ENCODE measurements around the gene CENPE.

CENPE gene

DNA sequence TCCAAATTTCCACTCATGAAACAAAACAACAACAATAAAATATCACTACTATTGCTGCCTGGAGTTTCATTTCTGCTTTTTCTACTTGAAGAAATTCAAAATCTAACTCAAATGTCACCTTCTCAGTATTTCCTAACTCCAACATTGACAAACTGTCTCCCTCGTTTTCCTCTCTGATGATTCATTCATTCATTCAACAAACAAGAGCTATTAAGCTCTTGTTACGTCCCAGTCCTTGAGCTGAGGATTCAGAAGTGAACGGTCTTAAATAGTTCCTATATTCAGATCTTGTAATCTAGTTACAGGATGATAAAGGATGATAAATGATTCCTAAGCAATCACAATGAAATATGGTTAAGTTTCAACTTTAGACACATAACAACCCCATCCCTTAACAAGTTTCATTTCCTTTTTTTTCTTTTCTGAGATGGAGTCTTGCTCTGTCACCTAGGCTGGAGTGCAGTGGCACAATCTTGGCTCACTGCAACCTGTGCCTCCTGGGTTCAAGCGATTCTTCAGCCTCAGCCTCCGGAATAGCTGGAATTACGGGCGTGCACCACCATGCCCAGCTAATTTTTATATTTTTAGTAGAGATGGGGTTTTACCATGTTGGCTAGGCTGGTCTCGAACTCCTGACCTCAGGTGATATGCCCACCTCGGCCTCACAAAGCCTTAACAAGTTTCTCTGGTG is 123.3 kb downstream of the CENPE start:
- TF ChIP-seq, protein P1, sequence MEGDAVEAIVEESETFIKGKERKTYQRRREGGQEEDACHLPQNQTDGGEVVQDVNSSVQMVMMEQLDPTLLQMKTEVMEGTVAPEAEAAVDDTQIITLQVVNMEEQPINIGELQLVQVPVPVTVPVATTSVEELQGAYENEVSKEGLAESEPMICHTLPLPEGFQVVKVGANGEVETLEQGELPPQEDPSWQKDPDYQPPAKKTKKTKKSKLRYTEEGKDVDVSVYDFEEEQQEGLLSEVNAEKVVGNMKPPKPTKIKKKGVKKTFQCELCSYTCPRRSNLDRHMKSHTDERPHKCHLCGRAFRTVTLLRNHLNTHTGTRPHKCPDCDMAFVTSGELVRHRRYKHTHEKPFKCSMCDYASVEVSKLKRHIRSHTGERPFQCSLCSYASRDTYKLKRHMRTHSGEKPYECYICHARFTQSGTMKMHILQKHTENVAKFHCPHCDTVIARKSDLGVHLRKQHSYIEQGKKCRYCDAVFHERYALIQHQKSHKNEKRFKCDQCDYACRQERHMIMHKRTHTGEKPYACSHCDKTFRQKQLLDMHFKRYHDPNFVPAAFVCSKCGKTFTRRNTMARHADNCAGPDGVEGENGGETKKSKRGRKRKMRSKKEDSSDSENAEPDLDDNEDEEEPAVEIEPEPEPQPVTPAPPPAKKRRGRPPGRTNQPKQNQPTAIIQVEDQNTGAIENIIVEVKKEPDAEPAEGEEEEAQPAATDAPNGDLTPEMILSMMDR (IDR thresholded peaks at IDR 0.05; ENCODE audit: low read depth, low read length) = no peak
- TF ChIP-seq POLR2A (IDR thresholded peaks at IDR 0.05; ENCODE audit: extremely low read depth, insufficient read length) (no peak), MYC (IDR thresholded peaks at IDR 0.05; ENCODE audit: low read depth, low read length) (no peak)
- TF ChIP-seq, protein P2, sequence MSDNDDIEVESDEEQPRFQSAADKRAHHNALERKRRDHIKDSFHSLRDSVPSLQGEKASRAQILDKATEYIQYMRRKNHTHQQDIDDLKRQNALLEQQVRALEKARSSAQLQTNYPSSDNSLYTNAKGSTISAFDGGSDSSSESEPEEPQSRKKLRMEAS (IDR thresholded peaks at IDR 0.05; ENCODE audit: low read depth, low read length) = no peak
- peak; percentile 58 for DNase-seq (ENCODE audit: low read depth)
- peak overlapping the region; percentile 88 for H3K4me3 ChIP-seq (ENCODE audit: low read depth, low read length)

DNA sequence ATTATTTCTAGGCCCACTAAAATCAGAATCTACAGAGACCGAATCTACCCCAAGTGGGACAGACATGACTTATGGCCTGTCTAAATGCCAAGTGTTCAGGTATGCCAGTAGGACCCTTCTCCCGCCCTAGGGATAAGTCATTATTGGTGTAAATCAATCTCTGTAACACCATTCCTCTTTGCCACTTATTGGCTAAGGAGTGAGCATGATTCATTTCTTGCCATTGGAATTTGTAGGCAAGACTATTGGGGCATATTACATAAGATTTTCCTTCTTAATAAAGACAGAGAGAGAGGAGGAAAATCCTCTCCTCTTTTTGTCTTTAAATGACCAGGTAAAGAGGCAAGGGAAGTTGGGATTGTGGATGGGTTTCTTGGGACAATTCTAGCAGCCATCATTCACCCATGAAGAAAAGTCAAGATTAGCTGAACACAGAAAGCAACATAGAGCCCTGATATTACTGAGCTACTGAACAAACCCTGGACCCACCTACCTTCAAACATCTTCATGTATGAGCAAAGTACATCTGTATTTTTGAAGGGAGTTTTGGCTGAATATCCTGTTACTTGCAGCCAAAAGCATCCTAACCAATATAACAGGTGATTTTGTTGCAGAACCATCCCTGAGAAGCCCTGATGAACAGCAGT is 124.2 kb downstream of the CENPE start:
- TF ChIP-seq POLR2A (IDR thresholded peaks at IDR 0.05; ENCODE audit: extremely low read depth, insufficient read length) (no peak), MYC (IDR thresholded peaks at IDR 0.05; ENCODE audit: low read depth, low read length) (no peak)
- TF ChIP-seq, protein P2 (IDR thresholded peaks at IDR 0.05; ENCODE audit: low read depth, low read length) = no peak
- TF ChIP-seq, protein P1 (IDR thresholded peaks at IDR 0.05; ENCODE audit: low read depth, low read length) = no peak
- no peak for DNase-seq (ENCODE audit: low read depth)
- H3K4me3 ChIP-seq (ENCODE audit: low read depth, low read length) = peak overlapping the region; percentile 22

DNA sequence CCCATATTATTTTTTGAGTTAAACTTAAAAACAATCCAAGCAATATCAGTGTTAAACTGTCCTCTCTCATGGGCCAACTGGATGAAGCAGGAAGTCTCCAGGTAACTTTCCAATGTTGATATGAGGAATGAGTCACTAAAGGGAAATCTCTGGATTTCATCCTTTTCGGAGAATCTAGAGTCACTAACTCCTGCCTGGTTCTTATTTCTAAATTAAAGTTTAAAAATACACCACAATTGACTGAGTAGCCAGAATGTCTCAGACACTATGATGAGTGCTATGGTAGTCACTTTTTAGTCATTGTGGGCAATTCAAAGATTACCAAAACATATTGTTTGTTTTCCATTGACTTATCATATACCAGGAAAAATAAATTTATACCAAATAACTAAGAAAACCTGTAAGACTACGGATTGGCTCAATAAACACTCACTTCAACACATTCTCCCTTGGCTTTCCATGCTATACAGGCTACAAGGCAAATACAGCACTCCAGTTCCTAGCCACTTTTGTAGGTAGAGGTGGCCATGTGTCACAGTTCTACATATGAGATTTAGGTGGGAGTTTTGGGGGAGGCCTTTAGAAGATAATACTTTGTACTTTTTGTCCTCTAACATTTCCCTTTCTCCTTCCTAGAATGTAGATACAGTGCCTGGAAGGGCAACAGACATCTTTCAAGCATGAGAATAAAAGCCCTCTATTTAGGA is 130.1 kb downstream of the CENPE start:
- no peak for DNase-seq (ENCODE audit: low read depth)
- no peak for TF ChIP-seq MYC (IDR thresholded peaks at IDR 0.05; ENCODE audit: low read depth, low read length)
- no peak for TF ChIP-seq POLR2A (IDR thresholded peaks at IDR 0.05; ENCODE audit: extremely low read depth, insufficient read length)
- TF ChIP-seq, protein P2 (IDR thresholded peaks at IDR 0.05; ENCODE audit: low read depth, low read length) = no peak
- TF ChIP-seq, protein P1 (IDR thresholded peaks at IDR 0.05; ENCODE audit: low read depth, low read length) = no peak
- H3K4me3 ChIP-seq (ENCODE audit: low read depth, low read length) = no peak overlapping the region

DNA sequence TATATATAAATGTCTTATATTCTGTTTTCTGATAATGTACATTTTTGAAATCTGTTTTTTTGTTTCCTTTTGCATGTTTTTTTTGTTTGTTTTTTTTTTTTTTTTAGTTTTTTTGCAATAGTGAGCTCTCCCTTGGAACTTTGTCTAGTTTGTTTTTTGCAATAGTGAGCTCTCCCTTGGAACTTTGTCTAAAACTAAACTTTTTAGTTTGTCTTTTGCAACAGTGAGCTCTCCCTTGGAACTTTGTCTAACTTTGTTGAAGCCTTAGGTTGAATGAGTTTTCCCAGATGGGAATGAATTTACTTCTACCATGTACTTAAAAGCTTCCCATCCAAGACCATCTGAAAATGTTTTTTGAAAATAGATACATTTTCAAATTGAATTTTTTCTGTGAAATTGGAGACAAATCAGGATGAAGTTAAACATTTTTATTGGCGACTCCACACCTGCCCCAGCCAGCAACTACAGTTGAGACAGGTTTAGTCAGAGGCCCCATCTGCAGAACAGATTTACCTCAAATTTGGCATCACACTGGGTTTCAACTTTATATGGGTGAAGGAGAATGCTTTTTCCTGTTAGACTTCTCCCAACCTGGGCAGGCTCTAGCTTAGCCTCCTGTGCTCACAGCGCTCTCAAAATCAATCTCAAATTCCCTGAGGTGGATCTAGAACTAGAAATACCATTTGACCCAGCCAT is 137.5 kb downstream of the CENPE start:
- TF ChIP-seq, protein P2 (IDR thresholded peaks at IDR 0.05; ENCODE audit: low read depth, low read length) = no peak
- TF ChIP-seq, protein P1 (IDR thresholded peaks at IDR 0.05; ENCODE audit: low read depth, low read length) = no peak
- TF ChIP-seq POLR2A (IDR thresholded peaks at IDR 0.05; ENCODE audit: extremely low read depth, insufficient read length) (no peak), MYC (IDR thresholded peaks at IDR 0.05; ENCODE audit: low read depth, low read length) (no peak)
- H3K4me3 ChIP-seq (ENCODE audit: low read depth, low read length) = no peak overlapping the region
- DNase-seq (ENCODE audit: low read depth) = no peak

All from NB4 (cell line).